Astrocyte of the spinal cord (primary cell): ENCODE results near the gene ZFP91.

ENCODE experiments used
- DNase-seq: peaks from one replicate; pipeline ENCODE4 v3.0.0; 2011; ENCODE audit warnings: low read depth, low spot score
- H3K4me3 ChIP-seq: 2 replicates; pipeline ENCODE4 v1.5.1; 2011; ENCODE audit warnings: low read depth, mild to moderate bottlenecking, low read length, moderate library complexity
- CTCF ChIP-seq: IDR thresholded peaks from 2 replicates; pipeline ENCODE4 v1.5.1; 2012; ENCODE audit warnings: low read depth, mild to moderate bottlenecking, low read length, inconsistent platforms
- in situ Hi-C: cut with HindIII; loops from 2 replicates; pipeline ENCODE4 v1.10.0; 2017; ENCODE audit warnings: low sequenced_read_pairs

ZFP91 gene

DNA sequence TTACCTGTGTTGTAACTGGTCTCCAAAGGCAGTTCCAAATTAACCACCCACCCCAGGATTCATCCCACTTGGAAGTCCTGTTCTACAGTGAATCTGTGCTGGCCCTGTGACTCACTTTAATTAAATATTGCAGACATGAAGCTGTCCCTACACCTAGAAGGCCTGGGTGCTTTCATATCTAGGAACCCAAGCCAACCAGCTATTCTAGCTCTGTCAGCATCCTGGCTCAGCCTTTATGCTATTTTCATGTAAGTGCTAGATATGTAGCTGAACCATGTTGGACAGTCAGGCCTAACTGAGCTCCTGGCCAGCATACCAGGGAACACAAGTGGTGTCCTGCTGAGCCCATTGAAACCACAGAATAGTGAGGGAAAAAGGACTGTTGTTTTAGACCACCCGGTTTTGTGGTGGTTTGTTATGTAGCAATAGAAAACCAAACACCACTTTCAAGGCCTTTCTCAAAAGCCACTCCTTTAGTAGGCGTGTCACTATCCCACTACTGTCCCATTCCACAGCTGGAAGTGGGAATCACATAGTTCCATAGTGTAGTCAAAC is 73.9 kb downstream of the ZFP91 start:
- in situ Hi-C loops: no loop called here
- no peak overlapping the region for H3K4me3 ChIP-seq
- no peak for TF ChIP-seq CTCF
- DNase-seq: no peak

DNA sequence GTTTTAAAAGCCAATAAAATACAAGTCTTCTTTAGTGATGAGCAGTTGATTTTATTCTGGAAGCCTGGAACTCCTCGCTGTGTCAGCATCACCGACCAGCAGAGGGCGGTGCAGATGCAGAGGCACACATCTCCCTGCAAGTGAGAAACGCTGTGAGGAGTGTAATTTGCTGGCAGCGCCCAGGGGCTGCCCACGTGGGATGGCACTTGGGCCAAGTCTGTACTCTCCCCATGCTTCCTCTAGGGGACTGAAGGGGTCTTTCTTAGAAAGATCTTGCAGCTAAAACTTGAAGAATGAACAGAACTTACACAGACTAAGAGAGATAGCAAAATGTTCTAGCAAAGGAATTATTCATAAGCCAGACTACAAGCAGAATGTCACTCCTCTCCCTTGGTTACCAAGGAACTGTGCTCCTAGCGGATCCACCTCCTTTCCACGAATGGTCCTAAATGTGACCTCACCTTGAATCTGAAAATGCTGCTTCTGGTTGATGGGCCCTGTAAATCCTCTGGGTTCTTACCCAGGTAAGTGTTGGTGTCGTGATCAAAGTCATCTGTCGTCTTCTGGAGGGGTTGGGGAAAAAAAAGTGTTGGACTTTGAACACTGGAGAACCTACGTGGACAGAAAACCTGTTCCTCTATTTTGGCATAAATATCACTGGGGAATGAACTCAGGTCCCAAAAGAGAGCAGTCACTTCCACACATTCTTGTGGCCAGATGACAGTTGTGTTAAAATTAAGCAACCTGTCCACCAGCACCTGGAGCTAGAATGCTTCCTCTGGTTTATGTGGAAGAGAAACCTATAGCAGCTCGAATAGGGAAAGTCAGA is 75.4 kb downstream of the ZFP91 start:
- H3K4me3 ChIP-seq: no peak overlapping the region
- peak; percentile 75 for DNase-seq
- TF ChIP-seq CTCF: peak; percentile 95
- in situ Hi-C loops: no loop called here

GRCh38 chr11:58654908-58655296 is 76.0 kb downstream of the ZFP91 start:
- no peak for TF ChIP-seq CTCF
- H3K4me3 ChIP-seq: no peak overlapping the region
- DNase-seq: no peak
- in situ Hi-C loops: no loop called here

- in situ Hi-C loops: no loop called here
- TF ChIP-seq CTCF: no peak
- DNase-seq: no peak
- no peak overlapping the region for H3K4me3 ChIP-seq
Observed at GRCh38 chr11:58656348-58656747, 77.5 kb downstream of the ZFP91 start.

DNA sequence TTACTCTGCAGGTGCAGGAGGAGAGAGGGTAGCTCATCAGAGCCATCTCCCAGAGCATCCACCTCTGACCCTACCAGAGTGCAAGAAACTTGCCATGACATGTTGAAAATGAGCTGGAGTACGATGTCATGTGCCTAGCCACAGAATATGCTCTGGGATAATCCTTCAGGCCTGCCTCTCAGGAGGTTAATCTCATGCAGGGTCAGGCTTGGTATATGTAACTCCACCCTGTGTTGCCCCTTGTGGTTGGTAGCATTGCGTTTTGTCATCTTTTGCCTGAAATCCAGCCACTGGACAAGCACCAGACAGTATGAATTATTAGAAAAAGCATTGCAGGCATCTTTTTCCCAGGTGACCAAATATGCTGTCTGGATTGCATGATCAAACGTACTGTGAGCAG is 79.8 kb downstream of the ZFP91 start:
- DNase-seq: no peak
- TF ChIP-seq CTCF: no peak
- in situ Hi-C loops: no loop called here
- no peak overlapping the region for H3K4me3 ChIP-seq

DNA sequence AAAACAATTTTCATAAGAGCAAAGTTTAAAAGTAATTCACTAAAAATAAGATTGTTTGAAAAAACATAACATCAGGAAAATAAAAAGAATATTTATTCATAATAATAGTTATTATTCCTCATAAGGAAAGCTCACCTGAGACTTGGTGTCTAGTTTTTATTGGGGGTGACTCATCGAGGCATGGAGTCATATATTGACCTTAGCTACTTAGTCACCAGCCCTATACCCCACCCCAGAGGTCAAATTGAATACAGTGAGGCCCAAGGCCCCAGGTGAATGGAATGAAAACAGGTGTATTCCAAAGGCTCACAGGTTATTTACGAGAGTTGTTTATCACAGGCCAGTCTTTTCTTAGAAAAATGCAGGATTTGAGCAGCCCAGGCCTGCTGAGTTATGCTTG is 80.5 kb downstream of the ZFP91 start:
- in situ Hi-C loops: no loop called here
- no peak for DNase-seq
- no peak for TF ChIP-seq CTCF
- H3K4me3 ChIP-seq: no peak overlapping the region
